ENCODE measurements around the gene POLRMT.

The POLRMT gene

GRCh38 chr19:662962-663681 is 29.8 kb upstream of the POLRMT start, which contains the start of gene RNF126:
TSS of gene RNF126 (minus strand) at chr19:663214. CDS start at chr19:663121, 93 bp downstream.
- peak; percentile 98 for DNase-seq

GRCh38 chr19:662207-662961 is 29.0 kb upstream of the POLRMT start:
- DNase-seq: peak; percentile 69

- peak; percentile 61 for DNase-seq
Observed at GRCh38 chr19:661427-662196, 28.3 kb upstream of the POLRMT start.

GRCh38 chr19:660793-661426 is 27.6 kb upstream of the POLRMT start:
- no peak for DNase-seq

DNA sequence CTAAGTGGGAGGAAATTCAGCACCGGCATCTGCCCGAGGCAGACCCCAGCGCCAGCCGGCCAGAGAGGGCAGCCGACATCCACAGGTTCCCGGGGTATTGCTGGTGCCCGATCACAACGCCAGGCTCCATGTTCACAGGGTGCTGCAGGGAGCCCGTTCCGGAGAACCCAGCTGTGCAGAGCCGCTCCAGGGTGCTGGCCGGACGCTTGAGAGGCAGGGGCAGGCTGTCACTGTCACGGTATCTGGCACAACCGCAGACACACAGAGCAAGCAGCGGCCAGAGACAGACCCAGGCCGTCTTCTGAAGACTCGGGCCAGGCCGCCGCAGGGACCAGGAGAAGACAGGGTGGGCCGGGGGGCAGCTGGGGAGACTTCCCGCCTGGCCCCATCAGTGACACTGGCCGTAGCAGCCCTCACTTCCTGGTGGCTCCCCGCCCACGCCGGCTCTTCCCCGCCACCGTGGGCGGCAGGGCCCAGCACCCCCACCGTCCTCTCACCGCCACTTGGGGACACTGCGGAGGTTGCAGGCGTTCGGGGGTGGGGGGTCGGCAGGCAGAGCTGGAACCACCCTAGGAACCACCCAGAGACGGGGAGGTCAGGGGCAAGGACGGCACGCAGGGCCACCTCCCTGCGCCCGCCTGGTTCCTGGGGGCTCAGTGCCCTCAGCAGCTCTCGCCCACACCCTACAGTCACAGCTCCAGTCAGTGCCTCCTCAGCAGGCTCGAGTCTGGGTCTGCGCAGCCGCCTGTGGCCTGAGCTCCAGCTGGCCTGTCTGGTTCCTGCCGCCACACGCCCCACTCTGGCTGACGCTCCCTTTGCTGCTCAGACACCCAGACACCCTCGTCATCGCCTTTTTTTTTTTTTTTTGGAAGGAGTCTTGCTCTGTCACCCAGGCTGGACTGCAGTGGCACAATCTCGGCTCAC is 25.8 kb upstream of the POLRMT start:
- DNase-seq: no peak

GRCh38 chr19:658059-658839 is 24.9 kb upstream of the POLRMT start:
- no peak for DNase-seq

DNA sequence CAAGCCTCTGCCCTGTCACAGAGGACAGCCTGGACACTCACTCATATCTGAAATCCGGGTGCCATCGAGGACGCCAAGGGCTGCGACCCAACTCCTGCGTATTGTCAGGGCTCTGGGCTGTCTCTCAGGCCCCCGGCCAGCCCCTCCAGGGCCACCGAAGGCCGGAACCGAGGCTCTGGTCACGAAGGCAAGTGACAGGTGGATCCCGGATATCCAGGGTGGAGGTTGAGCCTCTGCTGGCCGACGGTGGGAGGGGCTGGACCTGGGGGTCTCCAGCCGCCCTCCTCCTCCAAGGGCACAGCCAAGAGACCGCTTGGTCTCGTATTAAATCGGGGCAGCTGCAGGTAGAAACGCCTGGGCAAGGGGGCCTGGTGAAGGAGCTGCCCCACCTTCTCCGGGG is 24.3 kb upstream of the POLRMT start:
- DNase-seq: no peak

- no peak for DNase-seq
Observed at GRCh38 chr19:656751-657559, 23.6 kb upstream of the POLRMT start.

DNA sequence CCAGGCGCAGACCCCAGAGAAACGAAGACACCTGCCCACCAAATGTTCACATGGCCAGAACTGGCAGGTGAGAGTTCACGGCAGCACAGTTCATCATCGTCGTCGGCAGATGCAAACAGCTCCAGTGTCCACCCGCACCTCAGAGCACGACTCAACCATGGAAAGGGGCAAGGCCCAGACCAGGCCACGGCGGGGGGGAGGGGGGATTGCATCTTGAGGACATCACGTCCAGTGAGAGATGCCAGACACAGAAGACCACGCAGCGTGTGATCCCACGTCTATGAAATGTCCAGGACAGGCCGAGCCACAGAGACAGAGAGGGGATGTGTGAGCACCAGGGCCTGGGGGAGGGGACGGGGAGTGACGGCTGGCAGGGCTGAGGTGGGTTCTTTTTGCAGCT is 22.4 kb upstream of the POLRMT start:
- DNase-seq: no peak

DNA sequence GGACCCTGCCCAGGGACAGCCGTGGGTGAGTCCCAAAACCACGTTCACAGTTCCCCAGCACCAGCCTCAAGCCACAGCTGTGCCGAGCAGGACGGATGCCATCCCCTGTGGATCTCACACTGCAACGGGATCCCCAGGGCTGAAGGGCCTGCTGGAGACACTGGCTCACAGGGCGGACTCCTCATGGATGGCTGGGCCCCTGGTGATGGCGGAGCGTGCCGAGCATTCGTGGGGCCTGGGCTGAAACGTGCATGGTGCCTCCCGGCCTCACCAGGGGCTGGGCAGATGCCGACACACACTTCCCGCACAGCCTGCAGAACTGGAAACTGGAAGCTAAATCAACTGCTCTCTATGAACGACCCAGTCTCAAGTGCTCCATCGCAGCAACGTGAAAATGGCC is 20.1 kb upstream of the POLRMT start:
- no peak for DNase-seq

GRCh38 chr19:652467-653389 is 19.4 kb upstream of the POLRMT start:
- DNase-seq: no peak

- no peak for DNase-seq
Observed at GRCh38 chr19:651991-652390, 18.7 kb upstream of the POLRMT start.

DNA sequence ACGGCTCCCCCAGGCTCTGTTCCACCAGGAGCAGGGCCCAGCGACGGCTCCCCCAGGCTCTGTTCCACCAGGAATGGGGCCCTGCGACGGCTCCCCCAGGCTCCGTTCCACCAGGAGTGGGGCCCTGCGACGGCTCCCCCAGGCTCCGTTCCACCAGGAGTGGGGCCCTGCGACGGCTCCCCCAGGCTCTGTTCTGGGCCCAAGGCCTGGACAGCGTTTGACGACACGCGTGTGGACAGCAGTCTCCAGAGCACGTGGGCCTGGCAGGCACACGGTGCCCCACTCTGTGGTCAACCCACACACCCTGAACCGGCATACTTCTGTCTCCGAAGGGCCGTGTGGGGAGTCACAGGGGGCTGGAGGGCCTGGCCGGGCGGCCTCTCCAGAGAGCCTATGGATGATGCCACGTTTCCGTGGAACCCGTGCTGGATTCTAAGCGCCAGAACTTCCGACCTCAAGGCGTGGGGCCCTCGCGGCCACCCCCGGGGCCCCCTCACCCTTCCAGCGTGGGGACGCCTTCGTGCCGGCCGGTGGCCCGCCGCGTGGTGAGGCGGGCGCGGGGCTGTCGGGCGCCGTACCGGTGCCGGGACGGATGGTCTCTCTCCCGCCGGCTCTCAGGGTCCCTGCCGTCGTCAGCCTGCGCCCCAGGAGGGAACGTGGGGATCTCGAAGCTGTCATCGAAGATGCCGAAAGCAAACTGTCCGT is 17.9 kb upstream of the POLRMT start:
- DNase-seq: no peak

DNA sequence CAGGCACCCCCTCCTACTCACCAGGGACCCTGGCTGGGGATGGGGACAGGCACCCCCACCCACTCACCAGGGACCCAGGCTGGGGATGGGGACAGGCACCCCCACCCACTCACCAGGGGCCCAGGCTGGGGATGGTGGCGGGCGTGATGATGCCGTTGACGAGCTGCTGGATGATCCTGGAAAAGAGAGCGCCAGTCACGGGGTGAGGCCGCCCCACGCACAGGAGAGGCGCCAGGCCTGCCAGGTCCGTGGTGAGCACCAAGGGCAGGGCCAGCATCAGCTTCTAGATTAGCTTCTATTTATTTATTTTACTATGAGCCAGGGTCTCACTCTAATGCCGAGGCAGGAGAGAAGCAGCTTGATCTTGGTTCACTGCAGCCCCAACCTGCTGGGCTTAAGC is 16.8 kb upstream of the POLRMT start:
- no peak for DNase-seq

GRCh38 chr19:648904-649801 is 15.8 kb upstream of the POLRMT start:
- no peak for DNase-seq

GRCh38 chr19:648305-648704 is 15.0 kb upstream of the POLRMT start:
- DNase-seq: no peak

DNA sequence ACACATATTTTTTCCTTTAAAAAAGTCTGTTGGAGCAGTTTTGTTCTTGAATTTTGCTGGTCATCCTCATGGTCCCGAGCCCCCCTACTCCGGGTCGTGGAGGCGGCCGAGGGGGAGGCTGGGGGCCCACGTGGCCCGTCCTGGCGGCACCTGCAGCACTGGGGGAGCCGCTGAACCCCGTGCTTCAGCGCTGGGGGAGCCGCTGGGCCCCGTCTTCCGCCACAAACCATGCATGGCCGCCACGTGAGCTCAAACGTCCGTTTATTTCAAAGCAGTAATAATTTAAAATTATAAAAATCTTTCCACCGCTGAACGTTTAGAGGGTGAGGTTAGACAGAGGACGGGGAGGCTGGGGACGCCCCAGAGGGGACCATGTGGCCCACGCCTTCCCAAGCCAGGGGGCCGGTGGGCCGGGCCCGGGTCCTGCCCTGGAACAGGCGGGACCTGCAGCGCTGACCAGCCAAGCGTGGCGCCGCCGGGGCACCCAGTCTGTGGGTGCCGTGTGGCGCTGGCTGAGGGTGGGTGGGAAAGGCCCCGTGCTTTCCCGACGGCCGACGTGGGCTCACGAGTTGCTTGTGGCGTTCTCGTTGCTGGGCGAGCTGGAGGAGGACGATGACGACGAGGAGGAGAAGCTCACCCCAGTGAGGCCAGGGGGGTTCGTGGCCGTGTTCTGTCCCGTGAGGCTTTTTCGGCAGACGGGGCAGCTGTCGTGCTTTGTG is 14.4 kb upstream of the POLRMT start:
- DNase-seq: no peak

Measured in stimulated activated CD4-positive, alpha-beta T cell treated with anti-CD3 and anti-CD28 coated beads, Interleukin-12 subunit alpha, Interleukin-12 subunit beta, amount 100 ng/mL, for 4 hours (primary cell).